Measurements from ENCODE around the gene CXCL13. TPM values are rescaled to one million over a fixed set of nuclear protein-coding genes. Genes with fewer than 3 reads are reported as not detected.

Gene CXCL13
- total and polyA plus RNA-seq, 2 of the 8 experiments (the other 6 are each of a cell fraction or from before 2014, with no cell fraction given), result not detected

- no peak overlapping the region for H3K9ac ChIP-seq (replicated peaks in 1 of 4; ENCODE audit: extremely low read depth in 1 of 4, low read depth in 3 of 4, low read length in 3 of 4)
- no peak for DNase-seq (ENCODE audit: low read depth in 1 of 2, low spot score in 2 of 2)
- no peaks in the 10 kb centered on the region for H3K23me2 ChIP-seq (ENCODE audit: low read depth, low read length)
- H2BK120ac ChIP-seq (replicated peaks; ENCODE audit: low read depth, low read length), result no peak overlapping the region
- H3K27ac ChIP-seq (ENCODE audit: low read depth, low read length), result no peak overlapping the region
- POLR2A ChIA-PET (ENCODE audit: partially characterized antibody), result no interaction called here
- H3K23ac ChIP-seq (ENCODE audit: insufficient read length), result no peak overlapping the region
- no peaks in the 10 kb centered on the region for H3K27me3 ChIP-seq (replicated peaks in 1 of 4; ENCODE audit: control insufficient read depth in 3 of 4, extremely low read depth in 1 of 4, insufficient read depth in 3 of 4, low read length in 3 of 4)
- no peak overlapping the region for H3K4ac ChIP-seq (replicated peaks; ENCODE audit: insufficient read length, low read depth, low read length)
- TF ChIP-seq TBP (IDR thresholded peaks at IDR 0.05; ENCODE audit: low read depth, low read length) (no peak), RAD21 (IDR thresholded peaks at IDR 0.05 in 1 of 2, conservative IDR thresholded peaks at IDR 0.05 in 1 of 2; ENCODE audit: low read depth in 2 of 2, low read length in 2 of 2) (no peak), ATF3 (IDR thresholded peaks at IDR 0.05; ENCODE audit: insufficient read depth, low read depth, low read length) (no peak), ZNF274 (IDR thresholded peaks at IDR 0.05; ENCODE audit: borderline replicate concordance, extremely low read depth, low read length) (no peak), EGR1 (IDR thresholded peaks at IDR 0.05; ENCODE audit: borderline replicate concordance, low read depth, low read length) (no peak)
- H3K18ac ChIP-seq (ENCODE audit: extremely low read depth, low read length), result no peak overlapping the region
- no peak overlapping the region for H2BK12ac ChIP-seq (ENCODE audit: low read depth, low read length)
- no peak overlapping the region for H3K56ac ChIP-seq (replicated peaks; ENCODE audit: insufficient read length, low read depth, low read length)
- H3K9me3 ChIP-seq (ENCODE audit: insufficient read depth in 2 of 2, low read depth in 1 of 2, low read length in 1 of 2), result no peaks in the 10 kb centered on the region
- no peak overlapping the region for H2BK20ac ChIP-seq (ENCODE audit: low read length)
- no peaks in the 10 kb centered on the region for H4K20me1 ChIP-seq (replicated peaks in 1 of 2; ENCODE audit: control insufficient read depth in 1 of 2, insufficient read depth in 2 of 2, low read length in 2 of 2)
- no peak overlapping the region for H3K4me2 ChIP-seq (ENCODE audit: insufficient read depth in 1 of 2, low read depth in 2 of 2, low read length in 2 of 2)
- no peak overlapping the region for H2AFZ ChIP-seq (ENCODE audit: low read length)
- 100% methylated on average over 1 of the region's 1 CpG; no CpG with 5 or more reads in 1 of the 2 experiments for WGBS, 2 experiments (ENCODE audit: extremely low coverage in 1 of 2, insufficient coverage in 1 of 2, insufficient read length in 1 of 2, insufficient replicate concordance in 2 of 2, low coverage in 1 of 2, low lambda C conversion rate in 2 of 2, missing lambda C conversion rate in 1 of 2)
- H3K36me3 ChIP-seq (ENCODE audit: control insufficient read depth in 2 of 4, insufficient read depth in 4 of 4, low read length in 3 of 4), result no peaks in the 10 kb centered on the region
- no peaks in the 10 kb centered on the region for H3K79me1 ChIP-seq (ENCODE audit: low read depth, low read length)
- no peak overlapping the region for H3K4me3 ChIP-seq (ENCODE audit: extremely low read depth in 1 of 4, insufficient read depth in 2 of 4, low read depth in 3 of 4, low read length in 4 of 4)
- FAIRE-seq, result no peak
- no peak overlapping the region for H4K91ac ChIP-seq (replicated peaks; ENCODE audit: insufficient read length, low read length)
- no peak overlapping the region for H2BK5ac ChIP-seq (ENCODE audit: low read depth, low read length)
- no peaks in the 10 kb centered on the region for H3K79me2 ChIP-seq (ENCODE audit: control insufficient read depth in 1 of 2, insufficient read depth in 2 of 2, low read length in 2 of 2)
- no peaks in the 10 kb centered on the region for H3K4me1 ChIP-seq (replicated peaks in 1 of 4; ENCODE audit: control insufficient read depth in 3 of 4, insufficient read depth in 4 of 4, low read length in 3 of 4)
- CTCF ChIA-PET (ENCODE audit: partially characterized antibody), result interaction anchor here (0.7 to 3.7 kb wide), 3 partner anchors 30 to 363 kb away, joined by 3 to 13 read pairs (median 3); no protein-coding TSS in a partner anchor
- H4K8ac ChIP-seq (ENCODE audit: extremely low read depth, insufficient read depth, low read length), result no peak overlapping the region
- no peak overlapping the region for H2BK15ac ChIP-seq (ENCODE audit: low read length)
- H3K14ac ChIP-seq (ENCODE audit: insufficient read length), result no peak overlapping the region
- no peak overlapping the region for H4K5ac ChIP-seq (ENCODE audit: insufficient read length, low read depth, low read length)
- H2AK5ac ChIP-seq (ENCODE audit: low read depth, low read length), result no peak overlapping the region
Observed at GRCh38 chr4:77631276-77631675, 25.7 kb downstream of the CXCL13 start.

Measured in H1 (cell line).